Amygdala (tissue), 56 donors: ENCODE results near the gene ABCA4.
"Not testable (repeated sequence)": the region's sequence is repeated elsewhere in the genome, so short reads cannot be mapped to it uniquely, and the experiment has no call there.

Experiments
- DNase-seq, 56 donors: peaks; one replicate each; lab custom pipeline; 2025; lab: John Stamatoyannopoulos, UW

Gene ABCA4

DNA sequence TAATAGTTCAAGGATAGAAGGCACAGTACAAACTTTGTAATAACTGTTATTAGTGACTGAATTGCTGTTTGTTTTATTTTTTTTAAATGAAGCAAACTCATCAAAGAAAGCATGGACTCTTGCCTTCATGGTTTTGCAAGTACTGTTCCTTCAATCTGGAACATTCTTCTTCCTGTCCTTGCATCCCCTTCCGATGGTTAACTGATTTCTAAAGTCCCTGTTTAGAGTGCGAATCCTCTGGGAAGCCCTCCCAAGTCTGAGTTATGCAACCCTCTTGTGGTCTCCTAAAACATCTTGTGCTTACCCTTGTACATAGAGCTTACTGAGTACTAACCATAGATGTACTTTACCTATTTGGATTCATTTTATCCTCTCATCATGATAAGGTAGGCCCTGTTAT lies 159.5 kb downstream of the ABCA4 start:
- DNase-seq, result no peak

DNA sequence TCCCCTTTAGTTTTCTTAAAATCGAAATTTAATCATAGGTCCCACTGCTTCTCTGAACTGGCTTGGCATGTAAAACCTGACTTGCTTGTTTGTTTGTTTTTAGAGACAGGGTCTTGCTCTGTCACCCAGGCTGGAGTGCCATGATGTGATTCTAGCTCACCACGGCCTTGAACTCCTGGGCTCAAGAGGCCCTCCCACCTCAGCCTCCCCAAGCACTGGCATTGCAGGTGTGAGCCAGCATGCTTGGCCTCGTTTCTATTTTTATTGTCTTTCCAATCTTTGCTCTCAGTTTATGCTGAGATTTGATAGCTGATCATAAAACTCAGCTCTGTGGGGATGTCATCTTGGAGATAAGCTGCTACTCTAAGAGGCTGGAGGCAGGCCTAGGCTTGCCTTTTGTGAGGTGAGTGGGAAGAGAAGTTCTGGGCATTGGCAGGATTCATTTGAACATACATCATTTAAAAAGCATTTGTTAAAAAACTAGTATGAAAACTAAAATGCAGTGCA lies 160.3 kb downstream of the ABCA4 start:
- DNase-seq, result no peak

DNA sequence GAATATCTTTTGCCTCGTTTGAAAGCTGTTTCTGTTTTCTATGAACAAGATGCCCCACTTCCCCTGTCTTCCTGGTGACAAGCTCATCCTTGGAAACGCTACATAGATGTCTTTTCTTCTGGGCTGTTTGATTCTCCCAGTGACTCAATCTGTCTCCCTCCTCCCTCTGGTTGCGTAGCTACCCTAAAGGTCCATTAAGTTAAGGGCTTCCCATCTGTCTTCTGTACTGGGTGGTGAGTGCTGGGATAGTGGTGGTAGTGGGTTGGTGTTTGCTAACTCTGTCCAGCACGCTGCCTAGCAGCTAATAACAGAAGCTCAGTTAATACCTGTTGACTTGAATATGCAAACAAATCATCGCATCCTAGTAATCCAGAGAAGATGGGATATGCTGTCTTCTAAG lies 161.5 kb downstream of the ABCA4 start:
- no peak for DNase-seq

DNA sequence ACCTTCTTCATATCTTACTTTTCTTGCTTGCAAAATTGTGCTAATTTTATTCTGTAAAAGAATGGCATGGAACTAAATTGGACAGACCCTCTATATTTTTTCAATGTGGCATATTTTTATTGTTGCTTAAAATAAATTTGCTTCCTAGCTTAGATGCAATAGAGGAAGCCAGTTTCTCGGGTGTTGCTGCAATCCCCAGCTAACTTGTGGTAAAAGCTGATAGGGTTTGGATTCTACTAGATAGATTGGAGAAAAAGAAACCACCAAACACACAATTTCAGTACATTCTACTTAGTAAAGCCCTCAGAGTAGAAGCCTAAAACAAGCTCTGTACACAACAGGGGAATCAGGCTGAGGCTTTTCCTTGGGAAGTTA lies 162.2 kb downstream of the ABCA4 start:
- no peak for DNase-seq

DNA sequence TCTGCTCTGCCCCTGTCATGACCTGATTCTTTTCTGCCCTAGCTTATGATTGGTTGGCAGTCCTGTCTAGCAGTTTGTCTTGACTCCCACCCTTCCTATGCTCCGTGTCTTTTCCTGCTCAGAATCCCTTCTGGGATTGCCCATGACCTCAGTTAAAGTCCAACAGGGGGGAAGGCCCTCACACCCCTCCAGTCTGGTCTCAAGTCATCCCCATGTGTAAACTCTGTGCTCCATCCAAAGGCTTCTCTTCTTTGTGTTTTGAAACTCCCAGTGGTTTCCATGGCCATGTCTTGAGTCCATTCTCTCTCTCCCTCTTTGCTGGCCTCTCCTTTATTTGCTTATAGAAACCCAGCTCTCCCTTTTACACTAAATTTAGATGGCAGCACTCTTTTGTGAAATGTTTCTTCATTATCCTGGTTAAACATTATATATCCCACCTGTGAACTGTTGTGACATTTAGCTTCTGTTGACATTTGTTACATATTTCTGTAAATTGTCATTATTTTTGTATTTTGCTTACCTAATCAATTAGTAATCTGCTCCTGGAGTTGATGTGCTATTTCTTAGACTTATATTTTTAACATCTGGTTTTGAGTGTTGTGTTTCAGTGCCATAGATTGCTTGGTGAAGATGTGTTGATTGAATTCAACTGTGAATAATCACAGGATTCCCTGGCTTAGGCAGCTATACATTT lies 162.8 kb downstream of the ABCA4 start:
- DNase-seq, result no peak

DNA sequence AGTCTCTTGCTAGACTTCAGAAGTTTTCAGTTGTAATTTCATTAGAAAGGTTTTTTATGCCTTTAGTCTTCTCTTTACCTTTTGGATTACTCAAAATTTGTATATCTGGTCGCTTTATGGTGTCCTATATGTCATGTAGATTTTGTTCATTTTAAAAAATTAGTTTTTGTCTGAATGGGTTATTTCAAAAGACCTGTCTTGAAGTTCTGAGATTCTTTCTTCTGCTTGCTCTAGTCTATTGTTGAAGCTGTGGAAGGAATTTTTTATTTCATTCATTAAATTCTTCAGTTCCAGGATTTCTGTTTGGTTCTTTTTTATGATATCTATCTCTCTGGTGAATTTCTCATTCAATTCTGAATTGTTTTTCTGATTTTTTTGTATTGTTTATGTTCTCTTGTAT lies 165.2 kb downstream of the ABCA4 start:
- no peak for DNase-seq

DNA sequence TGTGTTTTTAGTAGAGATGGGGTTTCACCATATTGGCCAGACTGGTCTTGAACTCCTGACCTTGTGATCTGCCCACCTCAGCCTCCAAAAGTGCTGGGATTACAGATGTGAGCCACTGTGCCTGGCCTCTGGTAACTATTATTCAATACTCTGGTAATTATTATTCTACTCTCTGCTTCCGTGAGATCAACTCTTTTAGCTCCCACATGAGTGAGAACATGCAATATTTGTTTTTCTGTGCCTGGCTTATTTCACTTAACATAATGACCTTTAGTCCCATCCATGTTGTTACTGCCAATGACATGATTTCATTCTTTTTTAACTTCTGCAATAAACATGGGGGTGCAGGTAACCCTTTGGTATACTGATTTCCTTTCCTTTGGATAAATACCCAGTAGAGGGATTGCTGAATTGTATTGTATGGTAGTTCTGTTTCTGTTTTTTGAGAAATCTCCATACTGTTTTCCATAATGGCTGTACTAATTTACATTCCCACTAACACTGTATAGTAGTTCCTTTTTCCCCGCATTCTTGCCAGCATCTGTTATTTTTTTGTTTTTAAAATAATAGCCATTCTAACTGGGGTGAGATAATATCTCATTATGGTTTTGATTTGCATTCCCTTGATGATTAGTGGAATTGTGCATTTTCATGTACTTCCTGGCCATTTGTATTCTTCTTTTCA lies 173.8 kb downstream of the ABCA4 start:
- DNase-seq, result not testable (repeated sequence)
